ENCODE results near the gene NOXRED1.

Gene NOXRED1

GRCh38 chr14:77375164-77375950 lies 48.0 kb downstream of the NOXRED1 start:
- Histone ChIP-seq H3K27ac (ENCODE audit: low read length) (peak overlapping the region; percentile 12), H3K79me2 (ENCODE audit: low read length) (peaks cover 61% of the 10 kb centered on the region), H3K9me3 (ENCODE audit: insufficient read depth, low read length) (no peaks in the 10 kb centered on the region), H3K9ac (ENCODE audit: low read length) (peak overlapping the region; percentile 97), H4K20me1 (ENCODE audit: insufficient read depth, low read length) (no peaks in the 10 kb centered on the region), H3K27me3 (ENCODE audit: low read depth, low read length) (no peaks in the 10 kb centered on the region), H3K4me3 (ENCODE audit: low read length) (peak overlapping the region; percentile 99), H3K4me2 (ENCODE audit: low read length) (peak overlapping the region; percentile 97), H3K36me3 (replicated peaks; ENCODE audit: low read depth, low read length) (peaks cover 11% of the 10 kb centered on the region), H2AFZ (ENCODE audit: low read depth, low read length) (no peak overlapping the region), H3K4me1 (ENCODE audit: low read length) (peaks cover 50% of the 10 kb centered on the region)
- no peak for TF ChIP-seq EZH2phosphoT487 (IDR thresholded peaks at IDR 0.05; ENCODE audit: low read depth)
- TF ChIP-seq, protein P1, sequence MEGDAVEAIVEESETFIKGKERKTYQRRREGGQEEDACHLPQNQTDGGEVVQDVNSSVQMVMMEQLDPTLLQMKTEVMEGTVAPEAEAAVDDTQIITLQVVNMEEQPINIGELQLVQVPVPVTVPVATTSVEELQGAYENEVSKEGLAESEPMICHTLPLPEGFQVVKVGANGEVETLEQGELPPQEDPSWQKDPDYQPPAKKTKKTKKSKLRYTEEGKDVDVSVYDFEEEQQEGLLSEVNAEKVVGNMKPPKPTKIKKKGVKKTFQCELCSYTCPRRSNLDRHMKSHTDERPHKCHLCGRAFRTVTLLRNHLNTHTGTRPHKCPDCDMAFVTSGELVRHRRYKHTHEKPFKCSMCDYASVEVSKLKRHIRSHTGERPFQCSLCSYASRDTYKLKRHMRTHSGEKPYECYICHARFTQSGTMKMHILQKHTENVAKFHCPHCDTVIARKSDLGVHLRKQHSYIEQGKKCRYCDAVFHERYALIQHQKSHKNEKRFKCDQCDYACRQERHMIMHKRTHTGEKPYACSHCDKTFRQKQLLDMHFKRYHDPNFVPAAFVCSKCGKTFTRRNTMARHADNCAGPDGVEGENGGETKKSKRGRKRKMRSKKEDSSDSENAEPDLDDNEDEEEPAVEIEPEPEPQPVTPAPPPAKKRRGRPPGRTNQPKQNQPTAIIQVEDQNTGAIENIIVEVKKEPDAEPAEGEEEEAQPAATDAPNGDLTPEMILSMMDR (IDR thresholded peaks at IDR 0.05; ENCODE audit: low read depth, low read length), result no peak

DNA sequence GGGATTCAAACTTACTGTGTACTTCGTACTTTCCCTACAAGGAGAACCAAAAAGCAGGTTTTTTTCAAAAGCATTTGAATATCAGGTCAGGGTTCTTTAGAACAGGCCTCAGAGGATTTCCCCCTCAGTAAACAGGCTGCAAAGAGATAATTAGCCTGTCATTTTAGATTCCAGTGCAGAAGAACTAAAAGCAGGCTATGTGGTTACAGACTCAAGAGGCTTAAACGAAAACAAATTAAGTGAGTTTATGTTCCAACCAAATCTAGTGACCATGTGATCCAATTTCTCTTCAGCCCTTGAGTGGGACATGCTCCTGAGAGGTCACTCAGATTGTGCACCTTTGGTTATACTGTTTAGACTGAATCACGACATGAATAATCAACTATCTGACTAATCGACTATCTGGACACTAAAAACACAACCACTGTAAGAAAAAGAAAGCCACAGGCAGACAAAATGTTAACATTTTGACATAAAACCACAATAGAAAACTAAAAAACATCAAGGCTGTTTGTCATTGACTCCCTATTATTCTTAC lies 51.0 kb downstream of the NOXRED1 start:
- no peaks in the 10 kb centered on the region for H3K9me3 ChIP-seq (ENCODE audit: insufficient read depth, low read length)
- H3K4me2 ChIP-seq (ENCODE audit: low read length), result peak overlapping the region; percentile 100
- peaks cover 43% of the 10 kb centered on the region for H3K4me1 ChIP-seq (ENCODE audit: low read length)
- H2AFZ ChIP-seq (ENCODE audit: low read depth, low read length), result no peak overlapping the region
- peak overlapping the region; percentile 73 for H3K4me3 ChIP-seq (ENCODE audit: low read length)
- peaks cover 71% of the 10 kb centered on the region for H3K79me2 ChIP-seq (ENCODE audit: low read length)
- peak overlapping the region; percentile 93 for H3K27ac ChIP-seq (ENCODE audit: low read length)
- H3K36me3 ChIP-seq (replicated peaks; ENCODE audit: low read depth, low read length), result peaks cover 11% of the 10 kb centered on the region
- H4K20me1 ChIP-seq (ENCODE audit: insufficient read depth, low read length), result no peaks in the 10 kb centered on the region
- H3K9ac ChIP-seq (ENCODE audit: low read length), result peak overlapping the region; percentile 52
- no peak for TF ChIP-seq EZH2phosphoT487 (IDR thresholded peaks at IDR 0.05; ENCODE audit: low read depth)
- TF ChIP-seq, protein P1 (IDR thresholded peaks at IDR 0.05; ENCODE audit: low read depth, low read length), result no peak
- H3K27me3 ChIP-seq (ENCODE audit: low read depth, low read length), result no peaks in the 10 kb centered on the region

DNA sequence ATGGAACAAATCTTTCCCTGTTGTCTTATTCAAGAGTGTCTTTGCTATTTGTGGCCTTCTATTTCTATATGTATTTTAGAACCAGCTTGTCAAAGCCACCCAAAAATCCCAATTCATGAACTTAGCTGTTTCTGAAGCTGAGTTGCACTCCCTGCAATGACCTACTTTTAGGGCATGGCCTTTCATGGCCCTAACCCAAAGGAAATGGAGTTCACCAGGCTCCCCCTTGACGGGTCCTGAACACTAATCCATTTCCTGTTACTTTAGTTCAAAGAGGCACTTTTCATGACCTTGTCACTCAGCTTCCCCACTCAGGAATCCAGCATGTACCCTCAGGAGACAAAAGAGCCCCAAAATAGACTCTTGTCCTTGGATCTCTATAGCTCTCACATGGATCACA lies 54.0 kb downstream of the NOXRED1 start:
- no peak overlapping the region for H3K9ac ChIP-seq (ENCODE audit: low read length)
- H3K36me3 ChIP-seq (replicated peaks; ENCODE audit: low read depth, low read length), result peaks cover 5% of the 10 kb centered on the region
- TF ChIP-seq, protein P1 (IDR thresholded peaks at IDR 0.05; ENCODE audit: low read depth, low read length), result no peak
- no peak for TF ChIP-seq EZH2phosphoT487 (IDR thresholded peaks at IDR 0.05; ENCODE audit: low read depth)
- H2AFZ ChIP-seq (ENCODE audit: low read depth, low read length), result no peak overlapping the region
- no peaks in the 10 kb centered on the region for H3K27me3 ChIP-seq (ENCODE audit: low read depth, low read length)
- H3K27ac ChIP-seq (ENCODE audit: low read length), result no peak overlapping the region
- H3K9me3 ChIP-seq (ENCODE audit: insufficient read depth, low read length), result no peaks in the 10 kb centered on the region
- H3K4me1 ChIP-seq (ENCODE audit: low read length), result peaks cover 28% of the 10 kb centered on the region
- H3K4me2 ChIP-seq (ENCODE audit: low read length), result no peak overlapping the region
- H3K4me3 ChIP-seq (ENCODE audit: low read length), result no peak overlapping the region
- no peaks in the 10 kb centered on the region for H4K20me1 ChIP-seq (ENCODE audit: insufficient read depth, low read length)
- H3K79me2 ChIP-seq (ENCODE audit: low read length), result peaks cover 53% of the 10 kb centered on the region

GRCh38 chr14:77364146-77364545 lies 59.2 kb downstream of the NOXRED1 start:
- no peak overlapping the region for H3K27ac ChIP-seq (ENCODE audit: low read length)
- no peaks in the 10 kb centered on the region for H3K9me3 ChIP-seq (ENCODE audit: insufficient read depth, low read length)
- TF ChIP-seq, protein P1 (IDR thresholded peaks at IDR 0.05; ENCODE audit: low read depth, low read length), result no peak
- H2AFZ ChIP-seq (ENCODE audit: low read depth, low read length), result no peak overlapping the region
- H3K27me3 ChIP-seq (ENCODE audit: low read depth, low read length), result no peaks in the 10 kb centered on the region
- H3K4me2 ChIP-seq (ENCODE audit: low read length), result no peak overlapping the region
- peaks cover 40% of the 10 kb centered on the region for H3K79me2 ChIP-seq (ENCODE audit: low read length)
- H3K4me3 ChIP-seq (ENCODE audit: low read length), result no peak overlapping the region
- no peaks in the 10 kb centered on the region for H3K36me3 ChIP-seq (replicated peaks; ENCODE audit: low read depth, low read length)
- peaks cover 10% of the 10 kb centered on the region; the same call in 1 of the 2 replicates for H4K20me1 ChIP-seq (ENCODE audit: insufficient read depth, low read length)
- H3K4me1 ChIP-seq (ENCODE audit: low read length), result 0 out of 2 replicates have a peak, but pooled peaks cover 3% of the 10 kb centered on the region
- H3K9ac ChIP-seq (ENCODE audit: low read length), result no peak overlapping the region
